Iris pigment epithelial cell (primary cell): ENCODE results near the gene ADTRP.
"Not testable (repeated sequence)": the region's sequence is repeated elsewhere in the genome, so short reads cannot be mapped to it uniquely, and the experiment has no call there.

Source experiments
- DNase-seq: peaks from one replicate; pipeline ENCODE4 v3.0.0-alpha.2; 2011; ENCODE audit warnings: low read depth

ADTRP gene

DNA sequence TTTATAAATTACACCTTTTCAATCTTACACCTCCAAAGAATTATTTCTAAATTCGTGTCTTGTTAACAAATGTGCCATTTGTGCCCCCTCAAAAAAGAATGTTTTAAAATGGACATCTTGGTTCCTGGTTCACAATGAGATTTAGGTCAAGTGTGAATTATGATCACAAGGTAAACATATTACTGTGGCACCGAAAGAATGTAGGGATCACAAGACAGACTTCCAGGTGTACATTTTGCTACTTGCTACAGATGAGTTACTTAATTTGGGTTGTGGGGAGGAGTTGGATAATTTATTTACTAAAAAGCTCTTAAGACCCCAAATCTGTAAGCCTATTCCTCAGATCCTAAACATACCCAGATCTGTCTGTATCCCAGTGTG, 25.0 kb upstream of the ADTRP start:
- no peak for DNase-seq

DNA sequence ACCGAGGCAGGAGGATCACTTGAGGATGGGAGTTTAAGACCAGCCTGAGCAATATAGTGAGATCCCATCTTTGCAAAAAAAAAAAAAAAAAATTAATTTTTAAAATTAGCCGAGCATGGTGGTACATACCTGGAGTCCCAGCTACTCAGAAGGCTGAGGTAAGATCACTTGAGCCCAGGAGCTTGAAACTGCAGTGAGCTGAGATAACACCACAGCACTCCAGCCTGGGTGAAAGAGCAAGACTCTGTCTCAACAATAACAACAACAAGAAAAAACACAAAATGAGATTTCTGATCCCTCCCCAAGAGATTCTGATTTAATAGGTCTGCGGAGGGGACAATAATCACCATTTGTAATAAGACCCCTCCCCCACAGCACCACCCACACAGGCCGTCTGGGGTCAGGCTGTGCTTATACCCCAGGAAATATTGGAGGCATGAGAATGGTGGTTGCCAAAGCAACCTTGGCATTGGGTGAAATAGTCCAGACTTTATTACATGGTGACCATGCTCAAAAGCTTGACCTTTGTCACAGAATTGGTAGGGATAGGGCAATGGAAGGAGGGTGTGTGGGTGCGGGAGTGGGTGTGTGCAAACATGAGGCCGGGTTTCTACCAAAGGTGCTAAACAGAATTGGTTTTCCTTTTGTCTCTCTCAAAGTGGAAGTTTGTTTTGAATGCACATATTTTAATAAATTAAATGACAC, 24.4 kb upstream of the ADTRP start:
- DNase-seq, result no peak

DNA sequence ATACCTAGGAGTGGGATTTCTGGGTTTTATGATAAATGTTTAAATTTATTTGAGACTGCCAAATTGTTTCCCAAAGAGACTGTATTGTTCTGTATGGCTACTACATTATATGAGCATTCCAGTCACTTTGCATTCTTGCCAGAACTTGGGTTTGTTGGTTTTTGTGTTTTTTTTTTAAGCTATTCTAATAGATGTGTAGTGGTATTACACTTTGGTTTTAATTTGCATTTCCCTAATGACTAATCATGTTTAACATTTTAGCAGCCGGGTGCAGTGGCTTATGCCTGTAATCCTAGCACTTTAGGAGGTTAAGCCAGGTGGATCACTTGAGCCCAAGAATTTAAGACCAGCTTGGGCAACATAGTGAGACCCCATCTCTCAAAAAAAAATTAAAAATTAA, 21.9 kb upstream of the ADTRP start:
- not testable (repeated sequence) for DNase-seq

DNA sequence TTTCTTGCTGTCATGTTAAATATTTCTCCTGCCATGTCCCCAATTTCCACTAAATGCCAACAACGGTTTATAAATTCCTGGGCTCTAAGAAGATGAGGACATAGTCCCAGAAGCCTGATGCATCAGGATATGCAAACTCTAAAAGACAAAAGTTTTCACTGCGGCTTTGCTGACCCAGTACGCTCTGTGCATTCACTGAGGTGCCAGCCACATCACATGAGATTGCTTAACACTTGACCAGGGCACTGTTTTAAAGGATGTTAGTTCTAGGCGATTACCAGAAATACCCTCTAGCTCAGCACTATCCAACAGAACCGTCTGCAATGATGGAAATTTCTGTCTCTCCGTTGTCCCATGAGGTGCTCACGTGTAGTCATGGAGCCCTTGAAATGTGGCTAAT, 19.9 kb upstream of the ADTRP start:
- no peak for DNase-seq

DNA sequence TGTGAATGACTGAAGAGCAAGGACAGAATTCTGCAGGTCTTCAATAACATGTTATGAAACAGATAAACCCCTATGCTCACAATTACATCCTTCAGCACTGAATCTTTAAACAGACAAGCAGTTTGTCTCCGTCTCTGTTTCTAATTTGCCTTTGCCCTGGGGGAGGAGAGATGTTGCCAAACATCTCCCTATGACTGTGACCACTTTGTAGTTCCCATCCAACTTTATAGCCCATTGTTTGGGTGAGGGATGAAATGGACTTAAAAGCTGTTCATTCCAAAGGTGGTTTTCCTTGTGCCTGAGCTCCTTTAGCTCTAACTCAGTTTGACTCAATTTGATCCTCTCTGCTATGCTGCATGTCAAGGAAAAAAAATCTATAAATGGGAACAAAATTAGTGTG, 19.5 kb upstream of the ADTRP start:
- DNase-seq, result no peak

DNA sequence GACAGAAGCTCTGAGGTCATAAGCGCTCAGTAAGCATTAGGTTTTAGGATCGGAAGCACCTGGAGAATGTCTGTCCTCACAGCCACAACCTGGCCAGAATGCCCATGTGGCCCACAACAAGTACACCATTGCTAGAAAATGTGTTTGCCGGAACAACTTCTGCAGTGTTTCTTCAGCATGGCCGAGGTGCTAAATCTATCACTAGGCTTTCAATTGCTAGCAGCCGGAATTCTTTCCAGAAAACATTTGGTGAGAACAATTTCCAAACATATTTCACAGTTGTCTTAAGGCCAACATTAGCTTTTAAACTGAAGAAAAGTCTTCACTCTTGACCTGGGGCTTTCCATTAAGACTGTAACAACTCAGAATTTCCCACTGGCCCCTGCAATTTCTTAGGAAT, 18.2 kb upstream of the ADTRP start:
- no peak for DNase-seq

DNA sequence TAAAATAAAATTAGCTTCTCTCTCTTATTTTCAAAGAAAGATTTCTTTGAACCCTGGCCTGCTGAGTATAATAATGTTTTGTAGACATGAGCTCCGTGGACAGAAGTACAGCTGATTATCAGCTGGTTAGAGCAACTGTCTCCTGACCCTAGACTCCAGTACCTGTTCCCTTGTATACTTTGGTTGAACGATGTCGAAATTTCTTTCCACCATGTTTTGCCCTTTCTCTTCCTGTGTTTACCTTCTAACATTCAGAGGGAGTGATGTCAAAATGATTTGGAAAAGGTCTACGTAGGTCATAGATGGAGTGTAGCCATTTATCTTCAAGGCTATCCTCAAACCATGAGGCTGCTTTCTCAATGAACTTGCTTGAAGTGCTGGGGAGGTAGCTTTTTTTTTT, 16.8 kb upstream of the ADTRP start:
- no peak for DNase-seq

DNA sequence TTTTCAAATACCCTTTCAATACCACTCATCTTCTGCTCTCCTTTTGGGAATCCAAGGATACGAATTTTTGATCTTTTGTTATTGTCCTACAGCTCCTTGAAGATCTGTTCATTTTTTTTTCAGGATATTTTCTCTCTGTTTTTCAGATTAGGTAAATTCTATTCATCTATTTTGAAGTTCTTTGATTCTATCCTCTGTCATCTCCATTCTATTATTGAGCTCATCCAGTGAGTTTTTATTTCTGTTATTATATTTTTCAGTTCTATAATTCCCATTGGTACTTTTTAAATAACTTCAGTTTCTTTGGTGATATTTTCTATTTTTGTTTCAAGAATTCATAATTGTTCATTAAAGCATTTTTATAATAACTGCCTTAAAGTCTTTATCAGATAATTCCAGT, 14.7 kb upstream of the ADTRP start:
- no peak for DNase-seq

DNA sequence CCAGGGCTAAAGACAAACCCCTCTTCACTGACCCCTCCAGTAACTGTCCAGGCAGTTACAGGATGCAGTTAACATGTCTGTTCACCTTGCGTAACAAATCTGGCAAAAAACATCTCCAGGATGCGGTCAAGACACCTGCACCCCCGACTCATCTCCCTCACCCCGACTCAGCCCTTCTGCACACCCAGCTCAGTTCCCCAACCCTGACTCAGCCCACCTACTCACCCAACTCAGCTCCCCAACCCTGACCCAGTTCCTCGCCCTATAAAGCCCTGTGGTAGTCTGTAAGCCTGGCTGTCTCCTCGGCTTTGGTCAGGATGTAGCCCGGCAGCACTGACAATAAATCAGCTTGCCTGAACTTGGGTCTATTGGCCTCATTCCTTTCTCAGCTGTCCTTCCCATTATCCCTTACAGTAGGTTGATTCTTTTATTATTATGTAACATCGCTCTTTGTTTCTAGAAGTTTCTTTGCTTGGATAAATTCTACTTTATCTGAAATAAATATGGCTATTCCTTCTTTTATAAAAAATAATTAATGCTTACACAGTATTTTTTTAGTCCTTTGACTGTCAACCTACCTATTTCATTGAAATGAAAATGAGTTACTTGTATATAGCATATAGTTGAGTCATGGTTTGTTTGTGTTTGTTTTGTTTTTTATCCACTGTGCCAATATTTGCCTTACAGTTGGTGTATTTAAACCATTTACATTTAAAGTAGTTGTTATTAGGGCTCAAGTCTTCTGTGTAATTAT, 12.9 kb upstream of the ADTRP start:
- no peak for DNase-seq

DNA sequence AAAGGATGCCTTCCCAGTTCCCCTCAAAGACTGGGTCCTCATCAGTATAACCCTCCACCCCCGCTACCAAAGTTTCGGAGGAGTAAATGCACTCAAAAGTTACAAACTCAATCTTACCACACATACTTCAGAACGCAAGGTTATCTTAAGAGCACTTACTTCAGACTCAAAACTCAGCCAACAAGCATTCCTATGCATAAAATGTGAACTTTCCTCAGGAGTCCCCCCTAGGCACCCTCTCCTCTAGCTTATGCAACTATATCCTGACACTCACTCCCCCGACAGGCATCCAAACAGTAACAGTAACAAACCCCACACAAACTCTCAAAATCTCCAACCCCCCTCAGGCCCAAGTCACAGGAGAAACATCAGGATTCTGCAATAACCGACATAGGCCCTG, 11.1 kb upstream of the ADTRP start:
- DNase-seq, result no peak

DNA sequence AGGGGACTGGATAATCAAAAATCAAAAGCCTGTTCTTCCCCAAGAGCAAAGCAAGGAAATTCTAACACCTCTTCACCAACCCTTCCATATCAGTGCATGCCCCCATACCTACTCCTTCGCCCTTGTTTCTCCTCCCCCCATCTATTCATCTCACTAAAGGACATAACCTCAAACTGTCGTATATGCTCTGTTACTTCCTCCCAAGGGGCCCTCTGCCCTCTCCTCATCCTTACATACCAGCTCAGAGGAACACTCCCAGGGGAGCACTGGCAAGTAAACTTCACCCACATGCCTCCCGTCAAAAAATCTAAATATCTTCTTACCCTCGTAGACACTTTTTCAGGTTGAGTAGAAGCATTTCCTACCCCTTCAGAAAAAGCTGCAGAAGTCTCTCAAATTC, 9.4 kb upstream of the ADTRP start:
- DNase-seq, result no peak

DNA sequence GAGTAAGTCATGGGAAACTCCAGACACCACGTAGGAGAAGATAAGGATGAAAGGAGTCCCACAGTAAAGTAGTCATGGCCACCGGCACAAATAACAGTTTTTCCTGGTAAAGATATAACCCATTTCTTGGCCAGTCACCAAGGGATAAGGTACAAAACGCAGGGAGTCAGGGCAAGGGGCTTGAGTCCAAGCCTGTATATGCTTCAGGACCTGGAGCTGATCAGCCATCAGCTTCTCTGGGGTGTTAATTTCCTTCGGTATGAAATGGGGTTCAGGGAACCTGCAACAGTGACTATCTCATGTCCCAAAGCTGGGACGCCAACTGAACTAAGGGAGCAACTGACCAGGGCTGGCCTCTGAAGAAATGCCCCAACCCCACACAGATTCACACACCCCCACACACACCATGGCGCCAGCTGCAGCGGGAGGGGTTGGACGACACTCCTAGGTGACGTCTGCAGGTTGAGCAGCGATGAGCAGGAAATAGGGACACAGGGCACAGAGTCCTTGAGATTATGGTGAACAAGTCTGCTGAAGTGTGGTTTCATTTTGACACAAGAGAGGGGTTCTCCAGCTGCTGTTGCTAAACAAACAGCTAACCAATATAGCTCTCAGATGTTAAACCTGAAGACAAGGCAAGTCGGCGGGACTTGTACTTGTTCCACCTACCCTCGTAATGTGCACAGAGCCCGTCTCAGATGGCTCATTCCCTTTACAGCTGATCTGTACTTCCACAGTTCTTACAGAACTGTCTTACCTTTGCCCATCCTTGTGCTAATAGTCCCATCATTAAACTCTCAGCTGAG, 7.4 kb upstream of the ADTRP start:
- no peak for DNase-seq

DNA sequence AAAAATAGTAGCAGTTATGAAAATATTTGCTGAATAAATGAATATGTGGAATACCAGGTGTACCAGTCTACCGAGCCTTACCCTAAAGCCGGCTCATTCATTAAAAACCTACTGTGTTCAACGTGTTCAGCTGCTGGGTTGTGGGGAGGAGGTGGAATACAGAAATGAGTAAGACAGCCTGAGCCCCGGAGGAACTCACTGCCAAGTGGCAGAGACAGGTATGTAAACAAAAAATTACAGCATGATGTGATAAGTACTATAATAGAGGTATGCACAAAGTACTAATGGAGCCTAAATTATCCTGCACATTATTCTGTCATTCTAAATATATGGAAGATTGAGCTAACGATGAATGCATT, 6.8 kb upstream of the ADTRP start:
- DNase-seq, result no peak

DNA sequence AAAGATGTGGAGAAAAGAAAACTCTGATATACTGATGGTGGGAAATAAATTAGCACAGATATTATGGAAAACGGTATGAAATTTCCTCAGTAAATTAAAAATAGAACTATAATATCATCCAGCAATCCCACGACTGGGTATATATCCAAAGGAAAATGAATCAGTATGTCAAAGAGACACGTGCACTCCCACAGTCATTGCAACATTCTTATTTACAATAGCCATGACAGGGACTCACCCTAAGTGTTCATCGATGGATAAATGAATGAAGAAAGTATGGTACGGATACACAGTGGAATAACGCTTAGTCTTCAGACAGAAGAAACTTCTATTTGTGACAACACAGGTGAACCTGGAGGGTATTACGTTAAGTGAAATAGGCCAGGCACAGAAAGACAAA, 5.7 kb upstream of the ADTRP start:
- no peak for DNase-seq

DNA sequence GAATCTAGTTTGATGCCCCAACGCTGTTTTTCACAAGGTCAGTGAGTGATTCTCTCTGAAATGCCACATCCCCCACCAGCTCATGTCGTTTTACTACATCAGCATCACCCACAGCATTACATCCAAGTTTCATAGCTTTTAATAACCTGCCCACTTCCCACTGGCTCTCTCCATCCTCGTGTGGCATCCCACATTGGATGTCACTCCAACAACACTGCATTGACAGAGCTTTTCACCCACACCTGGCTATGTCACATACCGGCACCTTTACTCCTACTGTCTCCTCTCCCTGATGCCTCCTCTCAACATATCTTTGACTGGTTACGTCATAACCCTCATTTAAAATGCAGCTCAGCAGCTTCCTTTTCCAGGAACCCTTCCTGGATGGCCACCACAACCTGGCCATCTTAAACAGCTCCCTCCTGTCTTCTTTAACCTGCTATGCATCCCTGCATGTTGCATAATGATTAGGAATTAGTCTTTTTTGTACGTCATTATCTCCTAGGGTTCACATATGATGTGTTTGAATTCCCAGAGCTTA, 5.0 kb upstream of the ADTRP start:
- no peak for DNase-seq

DNA sequence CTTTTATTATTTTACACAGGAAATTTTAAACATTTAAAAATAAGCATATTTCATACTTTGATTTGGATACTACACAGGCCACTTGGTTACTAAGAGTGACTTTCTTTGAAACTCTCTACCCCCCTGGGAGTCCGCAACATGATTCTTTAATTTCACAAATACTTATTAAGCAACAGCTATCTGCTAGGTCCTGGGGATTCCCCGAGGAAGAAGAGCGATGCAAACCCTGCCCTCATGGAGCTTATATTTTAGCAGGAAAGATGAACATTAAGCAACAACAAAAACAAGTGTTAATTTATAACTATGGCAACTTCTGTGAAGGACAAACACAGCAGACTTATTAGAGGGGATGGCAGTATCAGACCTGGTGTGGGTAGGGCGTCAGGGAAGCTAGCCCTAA, 3.9 kb upstream of the ADTRP start:
- DNase-seq, result no peak

DNA sequence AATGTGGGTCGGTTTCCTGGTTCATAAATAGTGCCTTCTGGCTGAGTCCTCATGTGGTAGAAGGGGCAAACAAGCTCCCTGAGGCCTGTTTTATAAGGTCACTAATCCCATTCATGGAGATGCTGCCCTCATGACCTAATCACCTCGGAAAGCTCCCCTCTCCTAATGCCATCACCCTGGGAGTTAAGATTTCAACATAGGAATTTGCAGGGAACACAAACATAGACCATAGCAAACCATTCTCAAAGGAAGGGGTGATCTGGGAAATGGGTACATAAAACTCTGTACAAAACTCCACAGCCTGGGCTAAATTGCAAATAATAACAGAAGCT, 1.5 kb upstream of the ADTRP start:
- no peak for DNase-seq

DNA sequence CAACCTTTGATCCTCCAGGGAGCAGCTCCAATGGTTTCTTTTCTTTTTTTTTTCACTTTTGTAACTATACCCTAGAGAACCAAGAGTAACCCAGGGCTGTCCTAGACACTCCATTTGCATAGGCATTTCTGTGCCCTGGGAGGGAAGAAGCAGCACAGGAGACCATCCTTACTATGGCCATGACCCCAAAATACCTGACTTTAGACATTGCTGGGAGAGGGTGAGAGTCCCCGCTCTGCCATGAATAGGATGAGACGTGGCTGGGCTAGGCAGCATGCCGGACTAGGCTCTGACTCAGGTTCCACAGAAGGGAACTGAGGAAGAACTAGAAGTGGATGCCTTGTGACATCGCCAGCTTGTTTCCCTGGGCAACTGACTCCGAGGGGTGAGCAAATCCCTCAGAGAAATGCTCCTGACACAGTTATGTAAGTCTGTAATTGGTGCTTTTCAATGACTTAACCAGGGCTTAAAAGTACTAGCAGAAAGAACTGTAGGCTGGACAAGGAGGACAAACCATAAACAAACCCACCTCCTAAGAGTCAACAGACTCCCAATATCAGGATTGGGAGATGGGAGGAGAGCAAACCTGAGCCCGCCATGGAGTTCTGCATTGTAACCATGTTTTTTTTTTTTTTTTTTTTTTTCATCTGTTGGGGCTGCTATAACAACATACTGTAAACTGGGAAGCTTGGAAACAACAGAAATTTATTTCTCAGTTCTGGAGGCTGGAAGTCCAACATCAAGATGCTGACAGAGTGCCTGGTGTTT, 910 bp upstream of the ADTRP start:
- no peak for DNase-seq

DNA sequence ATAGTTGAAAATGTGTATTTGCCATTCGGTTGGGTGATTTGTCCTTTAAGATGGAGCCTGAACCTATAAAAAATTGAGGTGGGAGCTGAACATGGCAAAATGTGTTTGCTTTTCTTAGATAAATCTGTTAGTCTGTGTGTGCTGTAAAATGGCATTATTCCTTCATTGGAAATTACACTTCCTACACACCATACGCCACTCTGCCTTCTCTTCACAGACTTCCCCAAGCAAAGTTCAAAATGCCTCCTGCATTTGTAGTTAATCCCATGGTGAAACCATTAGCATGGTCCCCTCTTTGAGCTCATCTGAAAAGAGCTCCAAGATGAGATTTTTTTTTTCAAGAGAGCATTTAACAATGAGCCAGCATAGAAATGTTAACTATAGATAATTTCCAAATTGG, 567 bp downstream of the ADTRP start:
- DNase-seq, result no peak

DNA sequence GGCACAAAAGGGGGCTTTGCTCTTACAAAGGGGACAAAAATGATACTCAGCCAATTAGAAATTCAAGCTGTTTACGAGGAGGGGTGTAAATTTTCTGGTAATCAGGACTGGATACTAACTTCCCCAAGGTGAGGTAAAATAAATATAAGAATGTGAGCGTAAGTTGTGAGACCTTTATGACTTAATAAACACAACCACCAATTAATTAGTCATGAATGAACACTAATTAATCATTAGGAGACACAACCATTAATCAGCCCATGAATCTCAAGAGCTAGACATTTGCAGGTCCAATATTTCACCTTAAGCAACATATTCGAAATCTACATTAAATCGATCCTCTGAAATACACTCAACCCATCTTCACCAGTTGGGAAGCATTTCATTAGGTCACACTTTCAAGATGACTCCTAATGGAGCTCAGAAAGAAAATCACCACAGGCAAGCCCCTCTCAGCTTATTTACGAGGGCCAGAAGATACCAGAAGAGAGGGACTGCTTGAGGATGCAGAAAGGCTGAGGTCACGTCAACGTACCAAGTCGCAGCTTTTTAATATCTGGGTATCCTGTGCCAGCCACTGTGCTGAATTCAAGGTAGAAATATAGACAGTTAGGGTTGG, 2.7 kb downstream of the ADTRP start:
- no peak for DNase-seq

DNA sequence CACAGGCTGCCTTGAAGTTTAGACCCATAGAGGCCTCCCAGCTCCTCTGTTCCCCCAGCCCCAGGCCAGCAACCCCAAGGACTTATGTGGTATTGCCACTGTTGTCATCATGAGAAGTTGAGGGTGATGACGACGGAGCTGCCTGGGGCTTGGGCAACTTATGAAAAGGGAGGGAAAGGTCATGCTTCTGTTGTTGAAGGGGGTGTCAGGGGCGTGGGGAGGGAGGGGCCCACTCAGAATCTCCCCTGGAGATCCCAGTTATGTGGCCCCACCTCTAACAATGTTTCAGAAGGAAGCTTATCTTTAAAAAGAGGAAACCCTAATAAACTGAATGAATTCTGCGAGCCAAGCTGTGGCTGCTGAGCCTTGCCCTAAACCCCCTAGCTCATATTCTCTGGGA, 4.2 kb downstream of the ADTRP start:
- no peak for DNase-seq

DNA sequence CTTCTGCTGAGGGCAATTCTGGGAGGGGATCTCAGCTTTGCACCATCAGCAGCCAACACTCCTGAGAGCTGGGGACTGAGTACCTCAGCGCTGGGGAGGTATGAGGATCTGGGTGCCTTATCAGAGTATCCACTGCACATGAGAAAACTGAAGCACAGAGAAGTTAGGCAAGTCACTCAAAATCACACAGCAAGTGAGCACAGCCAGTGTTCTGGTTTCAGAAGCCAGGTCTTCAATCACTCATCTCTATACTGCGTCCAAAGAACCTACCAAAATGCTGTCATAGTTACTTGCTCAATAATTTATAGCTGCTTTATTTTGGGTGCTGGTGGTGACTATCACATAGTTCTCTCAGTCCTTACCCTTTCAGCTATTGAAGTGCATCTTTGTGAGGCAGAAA, 5.0 kb downstream of the ADTRP start:
- no peak for DNase-seq
